ENCODE measurements around the gene SNED1.

DNA sequence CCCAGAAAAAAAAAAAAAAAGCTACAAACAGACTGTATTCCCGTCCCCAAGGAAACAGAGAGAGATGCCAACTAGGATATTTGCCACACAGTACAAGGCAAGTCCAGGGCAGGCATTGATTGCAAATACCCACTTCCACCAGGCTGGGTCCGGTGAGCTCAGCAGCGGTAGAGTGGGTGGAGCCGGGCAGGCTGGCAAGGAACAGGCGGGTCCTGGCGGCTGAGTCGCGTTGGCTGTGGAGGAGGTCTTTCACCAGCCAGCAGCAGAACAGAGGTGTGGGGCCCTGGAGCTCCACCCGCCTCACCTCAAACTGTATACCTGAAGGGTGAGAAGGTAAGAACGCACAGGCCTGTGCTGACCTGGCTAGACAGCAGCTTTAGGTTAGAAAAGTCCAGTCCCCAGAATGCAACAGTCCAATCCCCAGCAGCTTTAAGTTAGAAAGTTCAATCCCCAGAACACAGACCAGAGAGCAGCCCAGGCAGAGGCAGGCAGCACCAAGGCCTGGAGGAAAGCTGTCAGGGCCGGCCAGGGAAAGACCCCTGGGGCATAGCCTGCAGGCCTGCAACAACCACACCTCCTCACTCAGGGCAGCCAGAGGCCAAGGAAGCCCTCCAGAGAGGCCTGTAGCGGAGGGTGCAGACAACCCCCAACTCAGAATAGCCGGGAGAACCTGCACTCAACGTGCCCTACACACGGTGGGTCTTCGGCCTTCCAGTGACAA, 125.6 kb downstream of the SNED1 start:
- TF ChIP-seq, protein P1, sequence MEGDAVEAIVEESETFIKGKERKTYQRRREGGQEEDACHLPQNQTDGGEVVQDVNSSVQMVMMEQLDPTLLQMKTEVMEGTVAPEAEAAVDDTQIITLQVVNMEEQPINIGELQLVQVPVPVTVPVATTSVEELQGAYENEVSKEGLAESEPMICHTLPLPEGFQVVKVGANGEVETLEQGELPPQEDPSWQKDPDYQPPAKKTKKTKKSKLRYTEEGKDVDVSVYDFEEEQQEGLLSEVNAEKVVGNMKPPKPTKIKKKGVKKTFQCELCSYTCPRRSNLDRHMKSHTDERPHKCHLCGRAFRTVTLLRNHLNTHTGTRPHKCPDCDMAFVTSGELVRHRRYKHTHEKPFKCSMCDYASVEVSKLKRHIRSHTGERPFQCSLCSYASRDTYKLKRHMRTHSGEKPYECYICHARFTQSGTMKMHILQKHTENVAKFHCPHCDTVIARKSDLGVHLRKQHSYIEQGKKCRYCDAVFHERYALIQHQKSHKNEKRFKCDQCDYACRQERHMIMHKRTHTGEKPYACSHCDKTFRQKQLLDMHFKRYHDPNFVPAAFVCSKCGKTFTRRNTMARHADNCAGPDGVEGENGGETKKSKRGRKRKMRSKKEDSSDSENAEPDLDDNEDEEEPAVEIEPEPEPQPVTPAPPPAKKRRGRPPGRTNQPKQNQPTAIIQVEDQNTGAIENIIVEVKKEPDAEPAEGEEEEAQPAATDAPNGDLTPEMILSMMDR (IDR thresholded peaks at IDR 0.05), result peak in 1 of 7 experiments; percentile 14
- TF ChIP-seq POLR2A (IDR thresholded peaks at IDR 0.05) (no peak), POLR2AphosphoS5 (IDR thresholded peaks at IDR 0.05) (peak in 1 of 3 donors; percentile 22), EP300 (IDR thresholded peaks at IDR 0.05) (no peak)
